BLaER1 (cell line): Measurements from ENCODE around the gene DNER.
"Not testable (repeated sequence)": the region's sequence is repeated elsewhere in the genome, so short reads cannot be mapped to it uniquely, and the experiment has no call there.

Experiments
- H3K27ac ChIP-seq: shearing (Covaris generic); formaldehyde crosslinking; 2 replicates; pipeline ENCODE4 v1.8.1; 2022
- H3K27me3 ChIP-seq: shearing (Covaris generic); formaldehyde crosslinking; 2 replicates; pipeline ENCODE4 v1.8.1; 2022
- H3K36me3 ChIP-seq: shearing (Covaris generic); formaldehyde crosslinking; 2 replicates; pipeline ENCODE4 v1.8.1; 2022
- H3K4me1 ChIP-seq: shearing (Covaris generic); formaldehyde crosslinking; 2 replicates; pipeline ENCODE4 v1.8.1; 2022
- H3K4me2 ChIP-seq: shearing (Covaris generic); formaldehyde crosslinking; 2 replicates; pipeline ENCODE4 v1.8.1; 2022
- H3K4me3 ChIP-seq: shearing (Covaris generic); formaldehyde crosslinking; 2 replicates; pipeline ENCODE4 v1.8.1; 2022
- H3K9ac ChIP-seq: shearing (Covaris generic); formaldehyde crosslinking; 2 replicates; pipeline ENCODE4 v1.8.1; 2022
- H3K9me3 ChIP-seq: shearing (Covaris generic); formaldehyde crosslinking; 2 replicates; pipeline ENCODE4 v1.8.1; 2022
- H4K20me1 ChIP-seq: shearing (Covaris generic); formaldehyde crosslinking; 2 replicates; pipeline ENCODE4 v1.8.1; 2022
- Cebpa-rat ChIP-seq: shearing (Covaris generic); IDR thresholded peaks from 2 replicates; pipeline ENCODE4 v1.8.1; 2022

The DNER gene

GRCh38 chr2:229393926-229394325 is 320.4 kb downstream of the DNER start:
- Histone ChIP-seq H3K27ac (no peak overlapping the region), H4K20me1 (no peaks in the 10 kb centered on the region), H3K36me3 (no peaks in the 10 kb centered on the region), H3K9me3 (peaks cover 22% of the 10 kb centered on the region), H3K4me2 (no peak overlapping the region), H3K4me1 (no peaks in the 10 kb centered on the region), H3K4me3 (no peak overlapping the region), H3K27me3 (no peaks in the 10 kb centered on the region), H3K9ac (no peak overlapping the region)
- TF ChIP-seq Cebpa-rat, result no peak

- Histone ChIP-seq H3K27ac (no peak overlapping the region), H3K9ac (no peak overlapping the region), H4K20me1 (no peaks in the 10 kb centered on the region), H3K4me1 (no peaks in the 10 kb centered on the region), H3K4me3 (no peak overlapping the region), H3K27me3 (no peaks in the 10 kb centered on the region), H3K9me3 (peaks cover 22% of the 10 kb centered on the region), H3K4me2 (no peak overlapping the region), H3K36me3 (no peaks in the 10 kb centered on the region)
- no peak for TF ChIP-seq Cebpa-rat
Measured at GRCh38 chr2:229392196-229392595, 322.2 kb downstream of the DNER start.

GRCh38 chr2:229388731-229389130 is 325.6 kb downstream of the DNER start:
- H3K9ac ChIP-seq, result no peak overlapping the region
- no peak overlapping the region for H3K4me2 ChIP-seq
- H3K27me3 ChIP-seq, result no peaks in the 10 kb centered on the region
- H3K27ac ChIP-seq, result no peak overlapping the region
- no peaks in the 10 kb centered on the region for H3K4me1 ChIP-seq
- no peaks in the 10 kb centered on the region for H4K20me1 ChIP-seq
- TF ChIP-seq Cebpa-rat, result no peak
- peaks cover 26% of the 10 kb centered on the region for H3K9me3 ChIP-seq
- H3K4me3 ChIP-seq, result no peak overlapping the region
- no peaks in the 10 kb centered on the region for H3K36me3 ChIP-seq

GRCh38 chr2:229387866-229388265 is 326.5 kb downstream of the DNER start:
- Histone ChIP-seq H3K27ac (no peak overlapping the region), H3K36me3 (no peaks in the 10 kb centered on the region), H3K9ac (no peak overlapping the region), H4K20me1 (no peaks in the 10 kb centered on the region), H3K27me3 (no peaks in the 10 kb centered on the region), H3K4me3 (no peak overlapping the region), H3K4me1 (no peaks in the 10 kb centered on the region), H3K4me2 (no peak overlapping the region), H3K9me3 (peaks cover 17% of the 10 kb centered on the region)
- TF ChIP-seq Cebpa-rat, result no peak

GRCh38 chr2:229380101-229380625 is 334.2 kb downstream of the DNER start:
- H3K9me3 ChIP-seq, result no peaks in the 10 kb centered on the region
- no peak overlapping the region for H3K4me2 ChIP-seq
- no peak overlapping the region for H3K9ac ChIP-seq
- H3K4me1 ChIP-seq, result no peaks in the 10 kb centered on the region
- no peaks in the 10 kb centered on the region for H3K36me3 ChIP-seq
- H3K4me3 ChIP-seq, result no peak overlapping the region
- no peaks in the 10 kb centered on the region for H4K20me1 ChIP-seq
- no peak overlapping the region for H3K27ac ChIP-seq
- no peak for TF ChIP-seq Cebpa-rat
- no peaks in the 10 kb centered on the region for H3K27me3 ChIP-seq

- Histone ChIP-seq H3K27me3 (no peaks in the 10 kb centered on the region), H4K20me1 (no peaks in the 10 kb centered on the region), H3K27ac (no peak overlapping the region), H3K4me1 (no peaks in the 10 kb centered on the region), H3K36me3 (no peaks in the 10 kb centered on the region), H3K4me3 (no peak overlapping the region), H3K9ac (no peak overlapping the region), H3K4me2 (no peak overlapping the region), H3K9me3 (no peaks in the 10 kb centered on the region)
- TF ChIP-seq Cebpa-rat, result no peak
Measured at GRCh38 chr2:229378386-229378785, 336.0 kb downstream of the DNER start.

- Histone ChIP-seq H3K4me1 (no peaks in the 10 kb centered on the region), H3K36me3 (no peaks in the 10 kb centered on the region), H3K9me3 (no peaks in the 10 kb centered on the region), H3K4me3 (no peak overlapping the region), H3K9ac (no peak overlapping the region), H4K20me1 (no peaks in the 10 kb centered on the region), H3K27ac (no peak overlapping the region), H3K4me2 (no peak overlapping the region), H3K27me3 (no peaks in the 10 kb centered on the region)
- no peak for TF ChIP-seq Cebpa-rat
Measured at GRCh38 chr2:229376866-229377265, 337.5 kb downstream of the DNER start.

GRCh38 chr2:229375251-229375650 is 339.1 kb downstream of the DNER start:
- H3K9ac ChIP-seq, result no peak overlapping the region
- H3K36me3 ChIP-seq, result no peaks in the 10 kb centered on the region
- H3K27ac ChIP-seq, result no peak overlapping the region
- H4K20me1 ChIP-seq, result no peaks in the 10 kb centered on the region
- no peaks in the 10 kb centered on the region for H3K27me3 ChIP-seq
- no peaks in the 10 kb centered on the region for H3K9me3 ChIP-seq
- TF ChIP-seq Cebpa-rat, result no peak
- no peak overlapping the region for H3K4me2 ChIP-seq
- H3K4me1 ChIP-seq, result no peaks in the 10 kb centered on the region
- no peak overlapping the region for H3K4me3 ChIP-seq

- not testable (repeated sequence) for H4K20me1 ChIP-seq, H3K4me1 ChIP-seq, H3K27me3 ChIP-seq, H3K4me3 ChIP-seq, H3K9me3 ChIP-seq, H3K4me2 ChIP-seq, H3K9ac ChIP-seq, H3K27ac ChIP-seq, H3K36me3 ChIP-seq
Measured at GRCh38 chr2:229373311-229373710, 341.0 kb downstream of the DNER start.

GRCh38 chr2:229372207-229372606 is 342.1 kb downstream of the DNER start:
- H4K20me1 ChIP-seq, result no peaks in the 10 kb centered on the region
- H3K4me1 ChIP-seq, result no peaks in the 10 kb centered on the region
- no peak overlapping the region for H3K9ac ChIP-seq
- H3K36me3 ChIP-seq, result no peaks in the 10 kb centered on the region
- H3K27ac ChIP-seq, result no peak overlapping the region
- H3K4me2 ChIP-seq, result no peak overlapping the region
- peaks cover 6% of the 10 kb centered on the region; the same call in 1 of the 2 replicates for H3K9me3 ChIP-seq
- H3K4me3 ChIP-seq, result no peak overlapping the region
- H3K27me3 ChIP-seq, result no peaks in the 10 kb centered on the region
- no peak for TF ChIP-seq Cebpa-rat

GRCh38 chr2:229371086-229371485 is 343.3 kb downstream of the DNER start:
- H3K9me3 ChIP-seq, result peaks cover 6% of the 10 kb centered on the region; the same call in 1 of the 2 replicates
- H3K27ac ChIP-seq, result no peak overlapping the region
- H3K36me3 ChIP-seq, result no peaks in the 10 kb centered on the region
- no peaks in the 10 kb centered on the region for H4K20me1 ChIP-seq
- H3K4me1 ChIP-seq, result no peaks in the 10 kb centered on the region
- H3K4me3 ChIP-seq, result no peak overlapping the region
- H3K27me3 ChIP-seq, result no peaks in the 10 kb centered on the region
- no peak overlapping the region for H3K4me2 ChIP-seq
- TF ChIP-seq Cebpa-rat, result no peak
- H3K9ac ChIP-seq, result no peak overlapping the region
